ENCODE results near the gene IP6K3.

The IP6K3 gene

DNA sequence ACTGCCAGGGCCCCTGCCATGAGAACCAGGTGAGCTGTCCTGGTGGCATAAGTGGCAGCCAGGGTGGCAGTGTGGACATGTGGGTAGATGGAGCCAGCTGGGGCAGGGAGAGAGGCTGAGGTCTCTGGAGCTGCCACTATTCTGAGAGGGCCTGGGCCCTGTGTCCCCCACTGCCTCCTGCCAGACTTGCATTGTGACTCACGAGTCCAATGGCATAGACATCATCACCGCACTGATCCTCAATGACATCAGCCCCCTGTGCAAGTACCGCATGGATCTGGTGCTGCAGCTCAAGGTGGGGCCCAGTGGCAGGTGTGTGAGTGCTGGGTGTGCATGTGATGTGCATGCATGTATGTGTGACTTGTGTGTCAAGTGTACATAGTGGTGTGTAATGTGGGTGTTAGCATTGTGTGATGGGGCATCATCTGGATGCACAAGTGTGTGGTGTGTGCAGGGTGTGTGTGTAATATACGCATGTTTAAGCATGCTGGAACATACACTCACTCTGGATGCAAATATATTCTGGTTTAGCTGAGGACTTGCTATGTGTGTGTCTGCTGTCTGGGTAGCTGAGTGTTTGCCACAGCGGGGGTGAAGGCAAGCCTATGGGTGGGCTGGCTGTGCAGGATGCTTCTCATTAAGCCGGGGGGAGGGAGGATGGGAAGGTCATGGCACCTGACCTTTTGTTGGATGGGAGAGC, 60.3 kb downstream of the IP6K3 start:
- DNase-seq: no peak

DNA sequence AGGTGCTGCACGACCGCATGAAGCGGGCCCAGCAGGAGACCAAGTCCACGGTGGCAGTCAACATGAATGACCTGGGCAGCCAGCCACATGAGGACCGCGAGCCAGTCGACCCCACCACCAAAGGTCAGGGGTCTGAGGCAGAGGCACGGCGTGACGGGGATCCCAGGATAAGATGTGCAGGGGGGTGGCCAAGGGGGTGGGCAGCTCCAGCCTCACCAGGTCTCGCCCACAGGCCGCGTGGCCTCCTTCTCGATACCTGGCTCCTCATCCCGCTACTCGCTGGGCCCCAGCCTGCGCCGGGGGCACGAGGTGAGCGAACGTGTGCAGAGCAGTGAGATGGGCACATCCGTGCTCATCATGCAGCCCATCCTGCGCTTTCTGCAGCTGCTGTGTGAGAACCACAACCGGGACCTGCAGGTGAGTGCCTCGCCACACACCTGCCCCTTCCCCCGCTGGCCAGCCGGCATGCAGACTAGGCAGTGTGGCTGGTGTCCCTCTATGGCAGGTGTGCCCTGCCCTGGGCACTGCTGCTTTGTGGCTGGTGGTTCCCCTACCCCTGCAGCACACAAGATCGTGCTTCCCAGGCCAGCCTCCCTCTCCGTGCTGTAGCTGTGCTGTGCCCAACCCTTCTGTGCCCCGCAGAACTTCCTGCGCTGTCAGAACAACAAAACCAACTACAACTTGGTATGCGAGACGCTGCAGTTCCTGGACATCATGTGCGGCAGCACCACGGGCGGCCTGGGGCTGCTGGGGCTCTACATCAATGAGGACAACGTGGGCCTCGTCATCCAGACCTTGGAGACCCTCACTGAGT, 61.1 kb downstream of the IP6K3 start:
- DNase-seq: no peak

DNA sequence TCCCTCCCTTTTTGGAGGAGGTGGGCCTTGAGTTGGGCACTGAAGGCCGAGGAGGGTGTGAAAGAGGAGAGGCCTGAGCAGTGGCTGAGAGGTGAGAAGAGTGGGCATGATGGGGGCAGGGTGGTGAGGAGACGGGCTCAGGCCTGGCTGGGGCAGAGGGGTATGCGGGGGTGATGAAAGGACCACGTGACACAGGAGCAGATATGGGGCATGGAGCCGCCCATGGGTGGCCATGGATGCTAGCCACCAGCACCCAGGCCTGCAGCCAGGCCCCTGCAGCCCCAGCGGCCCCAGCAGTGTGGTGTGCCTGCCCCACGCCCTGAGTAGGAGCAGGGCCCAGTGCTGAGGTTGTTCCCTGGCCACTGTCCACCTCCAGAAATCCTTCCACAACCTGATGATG, 61.7 kb downstream of the IP6K3 start:
- no peak for DNase-seq

DNA sequence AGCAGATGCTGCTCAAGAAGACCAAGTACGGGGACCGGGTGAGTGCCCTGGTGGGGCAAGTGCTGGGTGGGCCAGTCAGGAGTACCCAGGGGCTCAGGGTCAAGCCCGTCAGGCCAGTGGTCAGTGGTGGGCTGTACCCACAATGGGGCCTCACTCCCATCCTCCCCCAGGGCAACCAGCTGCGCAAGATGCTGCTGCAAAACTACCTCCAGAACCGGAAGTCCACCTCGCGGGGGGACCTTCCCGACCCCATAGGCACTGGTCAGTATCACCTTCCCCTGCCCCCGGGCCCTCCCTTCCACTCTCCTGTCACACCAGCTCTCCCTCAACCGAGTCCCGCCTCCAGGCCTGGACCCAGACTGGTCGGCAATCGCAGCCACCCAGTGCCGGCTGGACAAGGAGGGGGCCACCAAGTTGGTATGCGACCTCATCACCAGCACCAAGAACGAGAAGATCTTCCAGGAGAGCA, 62.2 kb downstream of the IP6K3 start:
- no peak for DNase-seq

DNA sequence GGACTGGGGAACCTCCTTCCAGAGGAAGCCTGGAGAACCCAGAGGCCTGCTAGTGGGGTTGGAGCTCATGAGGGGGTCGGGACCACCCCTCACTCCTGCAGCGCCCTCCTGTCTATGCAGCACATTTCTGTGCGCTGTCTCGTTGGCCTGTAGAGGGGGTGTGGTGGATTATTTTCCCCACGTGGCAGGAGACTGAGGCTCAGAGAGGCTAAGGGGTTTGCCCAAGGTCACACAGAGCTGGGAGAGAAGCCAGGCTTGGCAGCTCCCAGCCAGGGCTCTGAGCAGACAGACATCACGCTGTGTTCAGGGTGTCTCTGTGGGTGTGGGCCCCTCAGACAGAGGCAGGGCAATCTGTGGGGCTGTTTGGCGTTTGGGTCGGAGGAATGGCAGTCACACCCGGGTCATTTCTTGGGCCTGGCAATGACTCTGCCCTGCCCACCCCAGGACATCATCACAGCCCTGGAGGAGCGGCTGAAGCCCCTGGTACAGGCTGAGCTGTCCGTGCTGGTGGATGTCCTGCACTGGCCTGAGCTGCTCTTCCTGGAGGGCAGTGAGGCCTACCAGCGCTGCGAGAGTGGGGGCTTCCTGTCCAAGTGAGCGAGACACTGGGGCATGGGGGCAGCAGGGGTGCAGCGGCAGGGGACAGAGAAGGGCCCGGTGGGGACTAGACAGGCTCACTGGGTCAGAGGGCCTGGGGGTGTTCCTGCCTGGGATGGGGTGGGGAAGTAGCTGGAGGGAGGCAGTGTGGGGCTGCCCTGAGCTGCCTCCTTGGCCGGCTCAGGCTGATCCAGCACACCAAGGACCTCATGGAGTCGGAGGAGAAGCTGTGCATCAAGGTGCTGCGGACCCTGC, 62.9 kb downstream of the IP6K3 start:
- DNase-seq: no peak

DNA sequence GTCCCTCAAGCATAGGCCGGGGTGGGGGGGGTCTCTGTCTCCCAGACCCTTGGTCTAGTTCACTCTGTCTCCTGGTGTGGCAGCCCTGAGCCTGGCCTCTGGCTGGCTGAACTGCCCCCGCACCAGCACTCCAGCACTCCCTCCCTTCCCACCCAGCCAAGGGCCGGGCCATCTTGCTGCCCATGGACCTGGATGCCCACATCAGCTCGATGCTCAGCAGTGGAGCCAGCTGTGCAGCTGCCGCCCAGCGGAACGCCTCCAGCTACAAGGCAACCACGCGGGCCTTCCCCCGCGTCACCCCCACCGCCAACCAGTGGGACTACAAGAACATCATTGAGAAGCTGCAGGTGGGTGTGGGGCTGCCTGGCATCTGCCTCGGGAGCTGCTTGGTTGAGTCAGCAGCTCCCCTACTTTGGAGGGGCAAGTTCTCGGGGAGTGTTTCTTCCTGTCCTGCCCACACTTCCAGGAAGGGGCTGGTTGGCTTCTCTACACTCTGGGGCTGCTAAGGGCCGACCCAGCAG, 63.6 kb downstream of the IP6K3 start:
- no peak for DNase-seq

DNA sequence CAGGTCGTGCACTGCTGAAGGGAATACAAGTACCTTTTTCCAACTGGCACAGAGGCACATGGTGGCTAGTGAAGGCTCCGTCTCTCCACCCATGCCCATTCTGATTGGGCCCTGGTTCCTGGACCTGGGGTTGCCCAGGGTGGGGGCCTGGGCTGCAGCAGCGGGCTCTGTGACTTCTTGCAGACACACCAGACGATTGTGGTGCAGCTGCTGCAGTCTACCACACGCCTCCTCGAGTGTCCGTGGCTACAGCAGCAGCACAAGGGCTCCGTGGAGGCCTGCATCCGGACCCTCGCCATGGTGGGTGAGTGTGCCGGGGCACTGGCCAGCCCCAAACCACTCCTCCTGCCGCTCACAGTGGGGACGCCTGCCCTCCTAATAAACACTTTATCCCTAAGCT, 64.4 kb downstream of the IP6K3 start:
- no peak for DNase-seq

DNA sequence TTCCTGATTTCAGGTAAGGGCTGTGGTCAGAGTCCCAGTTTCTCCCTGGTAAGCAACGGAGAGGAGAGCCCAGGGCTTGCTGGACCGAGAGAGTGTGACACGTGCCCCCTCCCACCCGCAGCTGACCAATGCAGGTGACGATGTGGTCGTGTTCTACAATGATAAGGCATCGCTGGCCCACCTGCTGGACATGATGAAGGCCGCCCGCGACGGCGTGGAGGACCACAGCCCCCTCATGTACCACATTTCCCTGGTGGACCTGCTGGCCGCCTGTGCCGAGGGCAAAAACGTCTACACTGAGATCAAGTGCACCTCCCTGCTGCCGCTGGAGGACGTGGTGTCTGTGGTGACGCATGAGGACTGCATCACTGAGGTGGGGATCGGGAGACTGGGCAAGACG, 66.9 kb downstream of the IP6K3 start:
- no peak for DNase-seq

DNA sequence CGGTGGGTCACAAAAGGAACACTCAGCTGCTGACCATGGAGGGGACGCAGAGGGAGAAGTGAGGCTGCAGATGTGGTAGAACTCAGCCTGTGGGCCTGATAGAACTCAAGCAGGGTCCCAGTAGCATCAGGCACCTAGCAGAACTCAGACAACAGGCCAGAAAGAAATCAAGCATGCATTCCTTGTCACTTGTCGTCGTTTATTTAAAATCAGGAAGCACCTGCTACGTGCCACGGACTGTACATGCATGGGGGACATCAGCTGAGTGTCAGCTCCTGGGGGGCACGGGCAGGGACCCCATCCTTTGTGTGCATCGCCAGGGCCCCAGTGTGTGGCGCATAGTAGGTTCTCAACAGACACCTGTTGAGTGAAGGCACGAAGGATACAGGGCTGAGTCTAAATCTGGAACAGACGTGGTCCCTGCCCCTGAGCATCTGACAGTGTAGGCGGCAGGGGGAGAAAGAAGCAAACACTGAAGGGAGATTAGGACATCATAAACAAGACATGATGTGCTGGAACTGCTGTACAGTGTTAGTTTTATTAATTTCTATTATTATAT, 67.7 kb downstream of the IP6K3 start:
- DNase-seq: no peak

DNA sequence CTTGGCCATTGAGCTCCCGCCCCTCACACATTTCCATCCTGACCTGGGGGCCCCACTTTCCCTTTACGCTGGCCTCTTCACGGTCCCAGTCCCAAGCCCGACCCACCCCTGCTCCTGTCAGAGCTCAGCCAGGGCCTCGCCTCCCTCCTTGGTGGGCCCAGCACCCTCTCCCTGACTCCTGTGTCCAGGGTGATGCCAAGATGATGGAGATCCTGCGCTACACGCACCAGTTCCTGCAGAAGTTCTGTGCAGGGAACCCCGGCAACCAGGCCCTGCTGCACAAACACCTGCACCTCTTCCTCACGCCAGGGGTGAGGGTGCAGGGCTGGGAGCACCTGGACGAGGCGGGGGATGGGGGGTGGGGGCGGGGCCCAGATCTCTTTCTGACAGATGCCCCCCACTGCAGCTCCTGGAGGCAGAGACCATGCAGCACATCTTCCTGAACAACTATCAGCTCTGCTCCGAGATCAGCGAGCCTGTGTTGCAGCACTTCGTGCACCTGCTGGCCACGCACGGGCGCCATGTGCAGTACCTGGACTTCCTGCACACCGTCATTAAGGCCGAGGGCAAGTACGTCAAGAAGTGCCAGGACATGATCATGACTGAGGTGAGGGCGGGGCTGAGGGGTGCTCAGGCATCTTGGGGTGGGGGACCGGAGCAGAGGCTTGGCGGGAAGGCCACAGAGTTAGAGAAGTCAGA, 68.3 kb downstream of the IP6K3 start:
- no peak for DNase-seq

DNA sequence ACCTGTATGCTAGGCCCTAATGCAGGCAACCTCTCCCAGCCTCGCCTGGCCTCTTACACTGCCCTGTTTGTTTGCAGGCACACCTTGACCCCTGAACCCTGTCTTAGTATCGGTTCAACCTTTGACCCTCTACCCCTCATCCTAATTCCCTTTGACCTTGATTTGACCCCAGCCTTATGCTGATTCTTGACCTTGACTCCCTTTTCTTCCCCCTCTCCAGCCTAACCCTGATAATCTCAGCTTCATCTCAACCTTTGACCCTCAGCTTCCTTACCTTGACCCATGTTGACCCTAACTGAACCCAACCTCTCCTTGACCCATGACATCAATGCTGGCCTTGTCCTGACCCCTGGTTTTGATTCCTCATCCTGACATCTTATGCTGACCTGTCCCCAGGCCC, 69.0 kb downstream of the IP6K3 start:
- DNase-seq: no peak

DNA sequence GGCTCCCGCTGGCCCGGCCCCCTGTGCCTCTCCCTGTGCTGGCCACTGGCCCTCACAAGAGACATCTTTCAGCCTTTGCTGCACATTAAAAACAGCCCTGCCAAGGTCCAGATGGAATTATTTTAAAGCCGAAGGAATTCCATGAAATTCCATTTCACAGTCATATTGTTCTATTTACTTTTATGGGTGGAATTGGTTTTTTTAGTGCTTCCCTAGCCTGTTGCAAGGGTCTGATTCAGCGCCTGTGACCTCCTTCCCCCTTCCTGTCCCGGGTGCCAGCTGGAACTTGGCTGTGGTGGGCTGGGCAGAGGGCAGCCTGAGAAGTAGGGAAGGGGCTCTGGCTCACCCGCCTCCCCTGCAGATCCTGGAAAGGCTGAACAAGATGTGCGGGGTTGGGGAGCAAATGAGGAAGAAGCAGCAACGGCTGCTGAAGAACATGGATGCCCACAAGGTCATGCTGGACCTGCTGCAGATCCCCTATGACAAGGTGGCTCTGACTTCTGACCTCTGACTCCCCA, 69.5 kb downstream of the IP6K3 start:
- no peak for DNase-seq

DNA sequence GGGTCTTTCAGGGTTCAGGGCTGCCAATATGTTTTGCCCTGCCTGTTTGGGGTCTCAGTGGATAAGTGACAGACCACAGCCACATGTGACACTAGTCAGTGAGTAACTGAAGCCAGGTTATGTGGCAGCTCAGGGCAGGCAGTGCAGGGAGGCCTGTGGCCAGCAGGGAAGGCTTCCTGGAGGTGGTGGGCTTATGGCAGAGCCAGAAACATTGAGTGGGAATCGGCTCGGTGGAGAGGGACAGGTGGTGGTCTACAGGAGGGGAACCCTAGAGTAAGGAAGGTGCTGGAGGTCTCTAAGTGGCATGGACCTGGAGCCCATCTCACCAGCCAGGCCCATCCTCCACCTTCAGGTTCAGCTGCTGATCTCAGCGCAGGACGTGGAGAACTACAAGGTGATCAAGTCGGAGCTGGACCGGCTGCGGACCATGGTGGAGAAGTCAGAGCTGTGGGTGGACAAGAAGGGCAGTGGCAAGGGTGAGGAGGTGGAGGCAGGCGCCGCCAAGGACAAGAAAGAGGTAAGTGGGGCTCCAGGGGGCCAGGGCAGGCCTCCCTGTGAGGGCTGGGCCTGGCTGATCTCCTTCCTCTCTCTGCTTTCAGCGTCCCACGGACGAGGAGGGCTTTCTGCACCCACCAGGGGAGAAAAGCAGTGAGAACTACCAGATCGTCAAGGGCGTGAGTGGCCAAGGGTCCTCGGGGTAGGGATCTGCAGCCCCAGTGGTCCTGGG, 70.1 kb downstream of the IP6K3 start:
- no peak for DNase-seq

DNA sequence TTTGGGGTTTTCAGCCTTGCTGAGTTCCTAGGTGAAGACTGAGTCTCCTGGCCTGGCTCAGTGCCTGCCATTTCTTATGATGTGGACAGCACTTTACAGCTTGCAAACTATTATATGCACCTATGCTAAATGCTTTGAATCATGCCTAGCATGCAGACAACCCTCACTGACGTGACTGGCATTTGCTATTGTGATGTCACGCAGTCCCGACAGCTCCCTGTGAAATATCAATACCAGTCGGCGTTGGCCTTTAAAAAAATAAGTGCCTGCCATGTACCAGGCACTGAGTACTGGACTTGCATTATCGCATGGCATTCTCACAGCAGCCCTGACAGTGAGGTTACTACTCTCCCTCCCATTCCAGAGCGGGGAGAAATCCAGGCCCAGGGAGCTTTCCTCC, 70.7 kb downstream of the IP6K3 start:
- no peak for DNase-seq

DNA sequence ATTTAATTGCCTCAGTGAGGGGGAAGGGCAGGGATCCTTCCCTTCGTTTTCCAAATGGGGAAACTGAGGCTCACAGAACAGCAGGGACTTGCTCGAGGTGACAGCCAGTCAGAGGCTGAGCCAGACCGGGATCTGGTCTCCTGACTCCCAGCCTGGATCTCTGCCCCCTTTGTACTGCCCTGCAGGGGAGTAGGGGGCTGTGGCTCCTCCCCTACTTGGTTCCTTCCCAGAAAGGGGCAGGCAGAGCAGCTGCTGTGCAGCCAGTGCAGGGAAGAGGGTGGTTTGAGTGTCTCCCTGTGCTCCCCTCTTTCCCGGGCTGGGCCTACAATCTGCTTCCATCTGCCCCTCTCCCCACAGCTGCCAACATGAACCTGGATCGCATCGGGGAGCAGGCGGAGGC, 72.9 kb downstream of the IP6K3 start:
- DNase-seq: no peak

DNA sequence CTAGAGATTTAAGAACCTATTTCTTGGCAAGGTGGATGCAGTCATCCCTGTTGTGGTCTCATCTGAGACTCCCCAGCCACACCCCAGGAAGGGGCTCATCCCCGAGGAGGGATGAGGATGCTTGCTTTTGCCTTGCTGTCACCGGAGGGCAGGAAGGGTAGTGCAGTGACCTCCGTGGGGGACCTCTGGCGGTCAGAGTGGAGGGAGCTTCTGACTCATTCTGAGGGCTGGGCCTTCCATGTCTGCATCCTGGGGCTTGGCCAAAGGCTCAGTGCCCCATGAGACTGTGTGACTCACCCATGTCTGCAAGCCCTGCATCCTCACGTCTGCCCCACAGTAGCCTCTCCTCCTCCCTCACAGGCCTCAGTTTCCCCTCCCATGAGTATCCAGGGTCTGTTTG, 73.9 kb downstream of the IP6K3 start:
- DNase-seq: no peak

DNA sequence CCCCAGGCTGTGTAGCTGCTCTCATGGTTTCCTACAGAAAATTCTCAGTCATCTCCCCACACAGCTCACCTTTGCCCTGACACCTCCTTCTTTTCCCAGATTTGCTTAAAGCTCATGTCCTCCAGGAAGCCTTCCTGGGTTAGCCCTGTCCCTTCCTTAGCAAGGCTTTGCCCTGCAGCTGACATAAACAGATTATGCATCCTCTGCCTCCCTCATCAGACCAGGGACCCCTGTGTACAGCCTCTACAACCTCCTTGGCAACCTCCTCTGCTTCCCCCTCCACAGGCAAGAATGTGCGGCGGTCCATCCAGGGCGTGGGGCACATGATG, 75.0 kb downstream of the IP6K3 start:
- no peak for DNase-seq

Data from NCI-H526 treated with DMSO at 0.1 percent for 48 hours (cell line).